ENCODE results near the gene GRID1. TPM values are rescaled to one million over a fixed set of nuclear protein-coding genes. Genes with fewer than 3 reads are reported as not detected.

GRID1 gene
- total RNA-seq, 4 donors from 2014 or later: 0.88 to 7.3 (median 4.1) TPM

DNA sequence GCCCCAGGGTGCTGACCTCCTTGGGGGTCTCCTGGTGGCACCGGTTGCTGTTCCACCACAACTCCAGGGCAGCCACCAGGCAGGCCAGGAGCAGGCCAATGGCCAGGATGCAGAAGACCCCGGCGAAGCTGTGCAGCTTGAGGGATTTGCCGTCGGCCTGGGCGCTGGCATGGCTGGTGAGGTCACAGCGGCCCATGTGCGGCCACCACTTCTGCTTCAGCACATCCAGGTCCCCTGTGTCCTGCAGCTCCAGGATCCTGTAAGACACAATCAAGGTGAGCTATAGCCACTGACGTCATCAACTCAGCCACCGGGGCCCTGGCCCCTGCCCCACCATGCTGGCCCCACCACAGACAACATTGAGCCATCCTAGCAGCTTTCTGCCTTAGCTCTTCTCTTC is 753.2 kb downstream of the GRID1 start:
- Histone ChIP-seq H3K27ac (no peak overlapping the region), H3K36me3 (no peaks in the 10 kb centered on the region), H3K27me3 (no peaks in the 10 kb centered on the region), H3K4me1 (no peaks in the 10 kb centered on the region), H3K4me3 (no peak overlapping the region), H3K9me3 (no peaks in the 10 kb centered on the region)
- no peak for DNase-seq
- TF ChIP-seq POLR2A (IDR thresholded peaks at IDR 0.05): no peak
- TF ChIP-seq, protein P1, sequence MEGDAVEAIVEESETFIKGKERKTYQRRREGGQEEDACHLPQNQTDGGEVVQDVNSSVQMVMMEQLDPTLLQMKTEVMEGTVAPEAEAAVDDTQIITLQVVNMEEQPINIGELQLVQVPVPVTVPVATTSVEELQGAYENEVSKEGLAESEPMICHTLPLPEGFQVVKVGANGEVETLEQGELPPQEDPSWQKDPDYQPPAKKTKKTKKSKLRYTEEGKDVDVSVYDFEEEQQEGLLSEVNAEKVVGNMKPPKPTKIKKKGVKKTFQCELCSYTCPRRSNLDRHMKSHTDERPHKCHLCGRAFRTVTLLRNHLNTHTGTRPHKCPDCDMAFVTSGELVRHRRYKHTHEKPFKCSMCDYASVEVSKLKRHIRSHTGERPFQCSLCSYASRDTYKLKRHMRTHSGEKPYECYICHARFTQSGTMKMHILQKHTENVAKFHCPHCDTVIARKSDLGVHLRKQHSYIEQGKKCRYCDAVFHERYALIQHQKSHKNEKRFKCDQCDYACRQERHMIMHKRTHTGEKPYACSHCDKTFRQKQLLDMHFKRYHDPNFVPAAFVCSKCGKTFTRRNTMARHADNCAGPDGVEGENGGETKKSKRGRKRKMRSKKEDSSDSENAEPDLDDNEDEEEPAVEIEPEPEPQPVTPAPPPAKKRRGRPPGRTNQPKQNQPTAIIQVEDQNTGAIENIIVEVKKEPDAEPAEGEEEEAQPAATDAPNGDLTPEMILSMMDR (IDR thresholded peaks at IDR 0.05): no peak
- intact Hi-C loops (cut with DNase I; ENCODE audit: low total_unique reads): no loop called here

- Histone ChIP-seq H3K27ac (no peak overlapping the region), H3K4me3 (no peak overlapping the region), H3K27me3 (no peaks in the 10 kb centered on the region), H3K36me3 (no peaks in the 10 kb centered on the region), H3K4me1 (no peaks in the 10 kb centered on the region), H3K9me3 (no peaks in the 10 kb centered on the region)
- intact Hi-C loops (cut with DNase I; ENCODE audit: low total_unique reads): no loop called here
- no peak for DNase-seq
- TF ChIP-seq, protein P1 (IDR thresholded peaks at IDR 0.05): no peak
- no peak for TF ChIP-seq POLR2A (IDR thresholded peaks at IDR 0.05)
Measured at GRCh38 chr10:85612833-85613232, 753.8 kb downstream of the GRID1 start.

DNA sequence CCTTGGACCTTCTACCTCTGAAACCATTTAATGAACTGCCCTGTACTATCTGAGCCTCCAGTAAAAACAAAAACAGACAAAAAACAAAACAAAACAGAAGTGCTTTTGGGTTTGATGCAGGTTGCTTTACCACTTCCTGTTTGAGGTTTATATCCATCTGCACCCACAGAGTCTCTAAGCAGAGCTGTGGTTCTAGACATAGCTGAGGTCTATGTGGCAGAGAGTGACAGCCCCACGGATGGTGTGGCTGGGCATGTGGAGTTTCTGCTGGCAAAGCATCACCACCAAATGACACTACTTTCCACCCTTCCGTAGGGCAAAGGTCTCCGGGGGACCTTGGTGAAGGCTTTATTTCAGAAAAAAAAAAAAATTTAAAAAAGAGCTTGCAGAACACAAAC is 754.2 kb downstream of the GRID1 start:
- TF ChIP-seq, protein P1 (IDR thresholded peaks at IDR 0.05): no peak
- TF ChIP-seq POLR2A (IDR thresholded peaks at IDR 0.05): no peak
- Histone ChIP-seq H3K27me3 (no peaks in the 10 kb centered on the region), H3K36me3 (no peaks in the 10 kb centered on the region), H3K9me3 (no peaks in the 10 kb centered on the region), H3K27ac (no peak overlapping the region), H3K4me1 (no peaks in the 10 kb centered on the region), H3K4me3 (no peak overlapping the region)
- intact Hi-C loops (cut with DNase I; ENCODE audit: low total_unique reads): no loop called here
- no peak for DNase-seq

DNA sequence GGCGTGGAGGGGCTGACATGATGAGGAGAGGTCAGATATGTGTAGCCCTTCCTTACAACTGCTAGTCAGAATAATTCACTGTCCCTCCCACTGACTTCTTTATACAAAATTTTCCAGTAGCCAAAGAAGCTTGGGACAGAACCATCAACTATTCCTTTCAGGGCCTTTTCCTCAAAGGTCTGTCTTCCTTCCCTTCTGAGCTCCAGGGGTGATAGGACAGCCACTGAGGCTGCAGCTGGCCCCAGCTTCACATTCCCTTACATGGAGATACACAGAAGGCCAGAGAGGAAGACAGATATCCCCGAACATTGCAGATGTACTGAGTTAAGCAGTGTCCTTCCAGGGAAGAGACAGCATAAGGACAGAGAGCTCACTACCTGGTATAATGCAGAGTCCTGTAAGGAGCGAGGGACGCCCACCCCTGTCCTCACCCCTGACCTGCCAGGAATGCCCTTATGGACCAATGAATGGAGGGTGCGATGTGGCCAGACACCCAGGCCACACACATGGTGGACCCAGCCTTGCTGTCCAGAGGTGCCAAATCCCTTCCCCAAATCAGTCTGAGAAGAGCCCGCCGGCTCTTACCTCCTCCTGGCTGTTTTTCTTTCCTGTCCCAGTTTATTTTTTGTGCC is 754.7 kb downstream of the GRID1 start:
- Histone ChIP-seq H3K27me3 (no peaks in the 10 kb centered on the region), H3K4me3 (no peak overlapping the region), H3K4me1 (no peaks in the 10 kb centered on the region), H3K9me3 (no peaks in the 10 kb centered on the region), H3K27ac (no peak overlapping the region), H3K36me3 (no peaks in the 10 kb centered on the region)
- intact Hi-C loops (cut with DNase I; ENCODE audit: low total_unique reads): no loop called here
- DNase-seq: no peak
- TF ChIP-seq, protein P1 (IDR thresholded peaks at IDR 0.05): no peak
- no peak for TF ChIP-seq POLR2A (IDR thresholded peaks at IDR 0.05)

GRCh38 chr10:85611093-85611740 is 755.4 kb downstream of the GRID1 start:
- Histone ChIP-seq H3K9me3 (no peaks in the 10 kb centered on the region), H3K4me1 (no peaks in the 10 kb centered on the region), H3K4me3 (no peak overlapping the region), H3K27me3 (no peaks in the 10 kb centered on the region), H3K36me3 (no peaks in the 10 kb centered on the region), H3K27ac (no peak overlapping the region)
- intact Hi-C loops (cut with DNase I; ENCODE audit: low total_unique reads): no loop called here
- TF ChIP-seq, protein P1 (IDR thresholded peaks at IDR 0.05): no peak
- TF ChIP-seq POLR2A (IDR thresholded peaks at IDR 0.05): no peak
- no peak for DNase-seq
